Naive thymus-derived CD8-positive, alpha-beta T cell (primary cell): ENCODE data around the gene CMPK2. TPM values are rescaled to one million over a fixed set of nuclear protein-coding genes. Genes with fewer than 3 reads are reported as not detected.

ENCODE experiments used
- ATAC-seq, 2 donors: fragments of 150-1000 bp; cut with Tn5 transposase in 1 of 2; sonication (Bioruptor Pico), chemical (Tn5 transposase) in 1 of 2; 1 replicate in 1 of 2; 2 replicates in 1 of 2; pipeline ENCODE4 v1.10.0; 2021; ENCODE audit warnings: mild to moderate bottlenecking in 2 of 2, moderate library complexity in 2 of 2
- POLR2A ChIA-PET: fragments of 350-600 bp; sonication (Branson Sonifier 250); formaldehyde crosslinking; loops from one replicate; lab custom pipeline; 2021; ENCODE audit warnings: antibody characterized with exemption; lab: Charles Lee
- DNase-seq, 10 donors: peaks; one replicate each; pipeline versions ENCODE4 v3.0.0 to v3.0.0-alpha.2; 2020 to 2022
- H3K27ac Mint-ChIP-seq, 10 donors: one replicate each; pipeline ENCODE4 v1.8.0; 2020 to 2022; ENCODE audit warnings: mild to moderate bottlenecking in 10 of 10, mixed read lengths in 10 of 10, moderate library complexity in 4 of 10, inconsistent platforms in 1 of 10
- H3K27me3 Mint-ChIP-seq, 5 donors: one replicate each; pipeline ENCODE4 v1.8.0; 2021 to 2022; ENCODE audit warnings: mixed read lengths in 5 of 5
- H3K36me3 Mint-ChIP-seq, 3 donors: one replicate each; pipeline ENCODE4 v1.8.0; 2020 to 2022; ENCODE audit warnings: mixed read lengths in 3 of 3, mild to moderate bottlenecking in 2 of 3, inconsistent platforms in 1 of 3
- H3K4me1 Mint-ChIP-seq, 4 donors: one replicate each; pipeline ENCODE4 v1.8.0; 2021 to 2022; ENCODE audit warnings: mixed read lengths in 4 of 4
- H3K4me3 Mint-ChIP-seq, 10 donors: one replicate each; pipeline ENCODE4 v1.8.0; 2020 to 2022; ENCODE audit warnings: mild to moderate bottlenecking in 10 of 10, mixed read lengths in 10 of 10, moderate library complexity in 6 of 10, inconsistent platforms in 1 of 10
- H3K9me3 Mint-ChIP-seq, 9 donors: one replicate each; pipeline ENCODE4 v1.8.0; 2020 to 2022; ENCODE audit warnings: mixed read lengths in 9 of 9, mild to moderate bottlenecking in 3 of 9, inconsistent platforms in 1 of 9, moderate library complexity in 1 of 9
- polyA plus RNA-seq, 3 donors: library from polyadenylated mRNA; unstranded; fragments of 300-500 nt; fragmentation: Illumina TruSeq; gene quantifications; one replicate each; pipeline ENCODE4 v1.2.3, GENCODE V29; 2021
- total RNA-seq, 8 experiments: library from RNA in 2 of 8; stranded (reverse) in 2 of 8; gene quantifications; one replicate each; pipeline ENCODE4 v1.2.3 and lab custom pipeline; 2021 to 2026

The CMPK2 gene
- total and polyA plus RNA-seq, 5 experiments from 2014 or later = 3.0 to 7.3 (median 4.5) TPM

- POLR2A ChIA-PET = no interaction called here
- Mint-ChIP-seq H3K4me3 (no peak overlapping the region), H3K27me3 (no peaks in the 10 kb centered on the region), H3K36me3 (peaks cover 13 to 73% (median 47%) of the 10 kb centered on the region in 3 donors), H3K4me1 (no peaks in the 10 kb centered on the region), H3K27ac (no peak overlapping the region), H3K9me3 (peaks cover 9 to 54% (median 25%) of the 10 kb centered on the region in 9 donors)
- no peak for DNase-seq
- ATAC-seq = no peak
Observed at GRCh38 chr2:6838673-6839319, 26.9 kb downstream of the CMPK2 start.

DNA sequence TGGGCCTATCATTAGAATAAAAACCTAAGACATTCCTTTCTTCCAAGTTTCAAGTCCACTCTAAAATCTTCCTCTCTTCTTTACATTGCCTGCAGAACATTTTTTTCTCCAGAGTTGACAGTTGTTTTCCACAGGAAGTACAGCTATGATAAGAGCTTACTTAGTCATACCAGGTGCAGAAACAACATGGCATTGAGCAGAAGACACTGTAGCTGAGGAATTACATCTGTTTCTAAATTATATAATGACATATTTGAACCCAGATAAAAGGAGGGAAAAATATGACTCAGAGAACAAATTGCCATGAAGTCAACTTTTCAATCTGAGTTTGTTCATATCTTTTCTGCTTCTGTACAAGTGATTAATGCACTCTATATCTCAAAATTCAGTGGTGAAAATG is 30.2 kb downstream of the CMPK2 start:
- no peak overlapping the region for H3K4me3 Mint-ChIP-seq

DNA sequence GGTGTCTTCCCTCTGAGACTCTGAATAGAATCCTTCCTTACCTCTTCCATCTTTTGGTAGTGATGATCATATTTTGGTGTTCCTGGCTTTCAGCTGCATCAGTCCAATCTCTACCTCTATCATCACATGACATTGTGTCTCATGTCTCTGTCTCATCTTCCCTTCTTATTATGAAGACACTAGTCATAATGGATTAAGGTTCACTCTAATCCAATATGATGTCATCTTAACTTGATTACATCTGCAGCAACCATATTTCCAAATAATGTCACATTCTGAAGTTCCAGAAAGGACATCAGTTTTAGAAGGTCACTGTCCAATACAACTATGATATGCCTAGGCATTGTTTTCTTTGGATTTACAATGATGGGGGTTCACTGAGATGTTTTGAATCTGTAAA is 31.5 kb downstream of the CMPK2 start:
- Mint-ChIP-seq H3K27ac (no peak overlapping the region), H3K36me3 (peaks cover 0 to 62% (median 41%) of the 10 kb centered on the region in 3 donors), H3K9me3 (peaks cover 2 to 51% (median 37%) of the 10 kb centered on the region in 9 donors), H3K27me3 (no peaks in the 10 kb centered on the region), H3K4me1 (peaks cover 3 to 7% (median 4%) of the 10 kb centered on the region in 4 donors), H3K4me3 (no peak overlapping the region)
- POLR2A ChIA-PET = no interaction called here
- DNase-seq (no peak), ATAC-seq (no peak)

More for the DNA sequence above, 30.2 kb downstream of the CMPK2 start:
- POLR2A ChIA-PET = no interaction called here
- Mint-ChIP-seq H3K36me3 (peaks cover 10 to 65% (median 45%) of the 10 kb centered on the region in 3 donors), H3K27me3 (no peaks in the 10 kb centered on the region), H3K27ac (no peak overlapping the region), H3K4me1 (peaks cover 3 to 7% (median 4%) of the 10 kb centered on the region in 4 donors), H3K9me3 (peaks cover 2 to 52% (median 32%) of the 10 kb centered on the region in 9 donors)
- no peak for DNase-seq
- ATAC-seq = no peak

GRCh38 chr2:6833300-6833604 is 32.5 kb downstream of the CMPK2 start:
- H3K9me3 Mint-ChIP-seq = peaks cover 2 to 52% (median 31%) of the 10 kb centered on the region in 9 donors
- DNase-seq (no peak), ATAC-seq (no peak)
- H3K27me3 Mint-ChIP-seq = no peaks in the 10 kb centered on the region
- peak overlapping the region in 1 of 10 donors; percentile 33 for H3K4me3 Mint-ChIP-seq
- POLR2A ChIA-PET = no interaction called here
- peaks cover 0 to 54% (median 39%) of the 10 kb centered on the region in 3 donors for H3K36me3 Mint-ChIP-seq
- H3K4me1 Mint-ChIP-seq = peaks cover 3 to 7% (median 4%) of the 10 kb centered on the region in 4 donors
- peak overlapping the region in 4 of 10 donors; percentile 0 to 44 (median 21) for H3K27ac Mint-ChIP-seq

DNA sequence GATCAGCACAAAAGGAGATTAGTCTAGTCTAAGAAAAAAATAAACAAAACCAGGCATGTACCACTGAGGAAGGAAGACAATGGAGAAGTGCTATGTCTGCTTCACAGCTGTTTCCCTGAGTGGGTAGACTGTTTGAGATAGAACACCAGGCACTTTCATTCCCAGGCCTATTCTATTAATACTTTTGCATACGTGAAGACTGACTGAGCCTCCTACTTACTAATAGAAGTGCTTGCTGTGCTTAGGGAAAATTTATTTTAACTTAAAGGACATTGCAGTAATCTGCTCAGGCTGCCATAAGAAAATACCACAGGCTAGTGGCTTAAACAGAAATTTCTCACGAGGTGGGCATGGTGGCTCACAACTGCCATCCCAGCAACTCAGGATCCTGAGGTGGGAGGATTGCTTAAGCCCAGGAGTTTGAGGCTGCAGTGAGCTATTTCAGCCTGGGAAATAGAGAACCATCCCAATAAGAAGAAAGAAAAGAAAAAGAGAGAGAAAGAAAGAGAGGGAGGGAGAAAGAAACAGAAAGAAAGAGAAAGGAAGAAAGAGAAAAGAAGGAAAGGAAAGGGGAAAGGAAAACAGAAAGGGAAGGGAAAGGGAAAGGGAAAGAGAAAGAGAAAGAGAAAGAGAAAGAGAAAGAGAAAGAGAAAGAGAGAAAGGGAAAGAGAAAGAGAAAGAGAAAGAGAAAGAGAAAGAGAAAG is 33.0 kb downstream of the CMPK2 start:
- no peak for ATAC-seq
- Mint-ChIP-seq H3K27ac (peak overlapping the region in 4 of 10 donors; percentile 0 to 44 (median 21)), H3K27me3 (no peaks in the 10 kb centered on the region), H3K4me3 (peak overlapping the region in 1 of 10 donors; percentile 33), H3K4me1 (peaks cover 5 to 7% (median 6%) of the 10 kb centered on the region in 4 donors), H3K36me3 (peaks cover 0 to 52% (median 37%) of the 10 kb centered on the region in 3 donors), H3K9me3 (peaks cover 2 to 52% (median 29%) of the 10 kb centered on the region in 9 donors)
- POLR2A ChIA-PET = no interaction called here
- no peak for DNase-seq

- peaks cover 2 to 52% (median 29%) of the 10 kb centered on the region in 9 donors for H3K9me3 Mint-ChIP-seq
- no peak overlapping the region for H3K27ac Mint-ChIP-seq
- H3K27me3 Mint-ChIP-seq = no peaks in the 10 kb centered on the region
- peaks cover 0 to 46% (median 37%) of the 10 kb centered on the region in 3 donors for H3K36me3 Mint-ChIP-seq
- H3K4me1 Mint-ChIP-seq = peaks cover 6 to 11% (median 10%) of the 10 kb centered on the region in 4 donors
- DNase-seq (no peak), ATAC-seq (no peak)
- H3K4me3 Mint-ChIP-seq = no peak overlapping the region
- POLR2A ChIA-PET = no interaction called here
Observed at GRCh38 chr2:6831229-6831628, 34.5 kb downstream of the CMPK2 start.

- Mint-ChIP-seq H3K27me3 (no peaks in the 10 kb centered on the region), H3K4me1 (peaks cover 8 to 13% (median 12%) of the 10 kb centered on the region in 4 donors), H3K27ac (no peak overlapping the region), H3K9me3 (peaks cover 2 to 38% (median 20%) of the 10 kb centered on the region in 9 donors), H3K36me3 (peaks cover 0 to 28% (median 20%) of the 10 kb centered on the region in 3 donors), H3K4me3 (no peak overlapping the region)
- ATAC-seq (no peak), DNase-seq (peak in 2 of 10 donors; percentile 7 to 10)
- POLR2A ChIA-PET = no interaction called here
Observed at GRCh38 chr2:6828299-6828584, 37.5 kb downstream of the CMPK2 start.

DNA sequence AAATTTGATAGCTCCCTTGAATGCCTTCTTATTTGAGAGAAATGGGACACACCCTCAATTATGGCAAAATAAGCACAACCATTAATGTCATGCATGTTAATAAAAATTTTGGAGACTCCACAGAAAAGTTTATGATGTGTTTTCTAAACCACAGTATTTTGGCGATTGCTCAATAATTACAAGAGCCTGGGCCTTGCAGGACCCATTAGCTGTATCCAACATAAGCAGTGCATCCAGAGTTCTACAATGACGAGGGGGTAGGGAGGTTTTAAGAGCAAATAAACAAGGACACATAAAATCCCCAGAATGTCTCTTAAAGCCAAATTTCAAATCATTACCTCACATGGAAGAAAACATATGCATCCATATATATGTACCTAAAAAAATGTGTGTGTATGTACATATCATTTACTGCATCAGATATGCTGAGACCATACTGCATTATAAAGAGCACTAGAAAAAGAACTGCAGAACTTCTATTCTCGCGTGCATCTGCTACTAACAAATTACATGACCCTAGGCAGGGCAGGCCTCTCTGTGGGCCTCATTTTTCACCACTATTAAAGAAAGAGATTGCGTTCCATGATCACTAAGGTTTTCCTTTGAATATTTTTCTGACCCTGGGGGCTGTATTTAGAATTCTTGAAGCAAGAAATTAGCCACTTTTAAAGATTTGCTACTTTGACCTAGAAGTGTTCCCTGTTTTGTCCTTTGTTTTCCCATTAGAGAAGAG is 38.0 kb downstream of the CMPK2 start:
- DNase-seq = no peak
- Mint-ChIP-seq H3K27me3 (no peaks in the 10 kb centered on the region), H3K36me3 (peaks cover 0 to 24% (median 18%) of the 10 kb centered on the region in 3 donors), H3K4me3 (no peak overlapping the region), H3K4me1 (peaks cover 5 to 10% (median 7%) of the 10 kb centered on the region in 4 donors), H3K9me3 (peaks cover 2 to 33% (median 20%) of the 10 kb centered on the region in 9 donors), H3K27ac (no peak overlapping the region)
- ATAC-seq = no peak
- POLR2A ChIA-PET = interaction anchor here (1.2 kb wide), 1 partner anchor 37 kb away, joined by 3 read pairs; no protein-coding TSS in a partner anchor

- no peak overlapping the region for H3K4me3 Mint-ChIP-seq
- POLR2A ChIA-PET = no interaction called here
- peaks cover 5 to 10% (median 6%) of the 10 kb centered on the region in 4 donors for H3K4me1 Mint-ChIP-seq
- H3K9me3 Mint-ChIP-seq = peaks cover 0 to 20% (median 13%) of the 10 kb centered on the region in 9 donors
- peak in 9 of 10 donors; percentile 17 to 67 (median 48) for DNase-seq
- peak; percentile 58 to 68 for ATAC-seq
- H3K36me3 Mint-ChIP-seq = peaks cover 0 to 18% (median 15%) of the 10 kb centered on the region in 3 donors
- peak overlapping the region in 1 of 10 donors; percentile 65 for H3K27ac Mint-ChIP-seq
- no peaks in the 10 kb centered on the region for H3K27me3 Mint-ChIP-seq
Observed at GRCh38 chr2:6826081-6826913, 39.4 kb downstream of the CMPK2 start.

DNA sequence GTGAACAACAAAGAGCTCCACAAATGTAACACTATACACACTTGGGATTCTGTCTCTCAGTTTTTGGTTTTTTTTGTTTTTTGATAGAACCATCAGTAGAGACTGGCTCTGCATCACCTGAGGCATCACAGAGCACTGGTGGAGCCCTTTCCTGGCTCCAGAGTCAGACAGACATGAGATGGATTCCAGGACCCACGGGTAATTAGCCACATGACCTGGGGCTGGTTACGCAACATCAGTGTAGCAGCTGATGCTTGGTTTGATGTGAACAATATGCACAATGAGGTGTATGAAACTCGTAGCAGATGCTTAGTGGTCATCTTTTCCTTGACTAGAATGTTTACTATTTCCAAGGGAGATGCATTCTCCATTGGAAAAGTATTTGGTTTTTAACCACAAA is 40.7 kb downstream of the CMPK2 start:
- Mint-ChIP-seq H3K4me1 (peaks cover 6 to 10% (median 6%) of the 10 kb centered on the region in 4 donors), H3K4me3 (no peak overlapping the region), H3K27ac (no peak overlapping the region), H3K36me3 (peaks cover 0 to 5% (median 2%) of the 10 kb centered on the region in 3 donors), H3K27me3 (peaks cover 0 to 7% (median 0%) of the 10 kb centered on the region in 5 donors), H3K9me3 (peaks cover 0 to 7% (median 1%) of the 10 kb centered on the region in 9 donors)
- DNase-seq (no peak), ATAC-seq (no peak)
- POLR2A ChIA-PET = no interaction called here

- H3K27ac Mint-ChIP-seq = no peak overlapping the region
- DNase-seq = no peak
- H3K4me1 Mint-ChIP-seq = peaks cover 6 to 9% (median 6%) of the 10 kb centered on the region in 4 donors
- ATAC-seq = no peak
- peaks cover 0 to 9% (median 0%) of the 10 kb centered on the region in 5 donors for H3K27me3 Mint-ChIP-seq
- H3K4me3 Mint-ChIP-seq = no peak overlapping the region
- H3K9me3 Mint-ChIP-seq = no peaks in the 10 kb centered on the region
- no peaks in the 10 kb centered on the region for H3K36me3 Mint-ChIP-seq
- POLR2A ChIA-PET = no interaction called here
Observed at GRCh38 chr2:6823111-6823510, 42.6 kb downstream of the CMPK2 start.

- H3K4me1 Mint-ChIP-seq = peaks cover 5 to 6% (median 6%) of the 10 kb centered on the region in 4 donors
- no peak overlapping the region for H3K27ac Mint-ChIP-seq
- ATAC-seq = no peak
- POLR2A ChIA-PET = no interaction called here
- DNase-seq = no peak
- H3K9me3 Mint-ChIP-seq = no peaks in the 10 kb centered on the region
- H3K27me3 Mint-ChIP-seq = peaks cover 0 to 10% (median 0%) of the 10 kb centered on the region in 5 donors
- H3K4me3 Mint-ChIP-seq = no peak overlapping the region
- no peaks in the 10 kb centered on the region for H3K36me3 Mint-ChIP-seq
Observed at GRCh38 chr2:6822406-6822805, 43.3 kb downstream of the CMPK2 start.
